Activated CD8-positive, alpha-beta memory T cell treated with anti-CD3 and anti-CD28 coated beads for 24 hours (primary cell): ENCODE measurements around the gene HPSE2.

ENCODE experiments used
- DNase-seq: peaks from one replicate; pipeline ENCODE4 v3.0.0-alpha.2; 2020

HPSE2 gene

DNA sequence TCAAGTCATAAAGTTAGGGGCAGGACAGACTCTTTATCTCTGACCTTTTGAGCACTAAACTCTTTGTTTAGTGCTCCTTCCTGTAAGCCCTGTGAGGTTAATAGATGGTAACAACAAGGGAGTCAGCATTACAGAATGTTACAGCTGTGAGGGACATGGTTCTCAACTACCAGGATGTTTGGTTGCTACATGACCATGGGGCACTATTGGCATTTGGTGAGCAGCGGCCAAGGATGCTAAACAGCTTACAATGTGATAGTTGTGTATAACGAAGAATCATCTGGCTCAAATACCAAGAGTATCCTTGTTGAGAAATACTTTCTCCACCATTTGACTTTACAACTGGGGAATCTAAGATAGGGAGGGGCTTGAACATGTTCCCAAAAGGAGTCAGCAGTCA lies 753.6 kb downstream of the HPSE2 start:
- DNase-seq, result no peak

DNA sequence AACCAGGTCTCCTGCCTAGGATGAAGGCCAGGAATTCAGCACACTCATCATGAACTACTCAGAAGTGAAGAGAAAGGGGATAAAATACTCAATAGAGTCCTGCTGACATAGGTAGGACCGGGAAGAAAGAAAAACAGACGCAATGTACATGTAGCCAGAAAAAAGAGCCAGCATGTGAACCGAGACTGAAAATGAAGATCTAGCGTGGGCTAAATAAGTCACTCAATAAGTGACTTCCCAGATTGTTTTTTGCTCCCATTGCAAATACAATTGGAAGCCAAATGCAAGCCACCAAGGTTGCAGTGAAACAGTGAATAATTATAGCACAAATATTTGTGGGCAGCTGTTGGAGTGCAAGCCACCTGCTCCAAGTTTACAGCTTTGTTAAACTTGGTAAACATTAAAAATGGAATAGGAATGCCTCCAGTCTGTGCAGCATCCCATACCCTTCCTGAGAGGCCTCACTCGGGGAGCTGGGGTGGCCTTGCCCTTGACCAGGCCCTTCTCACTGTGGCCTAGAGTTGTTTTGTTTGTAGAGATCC lies 754.2 kb downstream of the HPSE2 start:
- no peak for DNase-seq

DNA sequence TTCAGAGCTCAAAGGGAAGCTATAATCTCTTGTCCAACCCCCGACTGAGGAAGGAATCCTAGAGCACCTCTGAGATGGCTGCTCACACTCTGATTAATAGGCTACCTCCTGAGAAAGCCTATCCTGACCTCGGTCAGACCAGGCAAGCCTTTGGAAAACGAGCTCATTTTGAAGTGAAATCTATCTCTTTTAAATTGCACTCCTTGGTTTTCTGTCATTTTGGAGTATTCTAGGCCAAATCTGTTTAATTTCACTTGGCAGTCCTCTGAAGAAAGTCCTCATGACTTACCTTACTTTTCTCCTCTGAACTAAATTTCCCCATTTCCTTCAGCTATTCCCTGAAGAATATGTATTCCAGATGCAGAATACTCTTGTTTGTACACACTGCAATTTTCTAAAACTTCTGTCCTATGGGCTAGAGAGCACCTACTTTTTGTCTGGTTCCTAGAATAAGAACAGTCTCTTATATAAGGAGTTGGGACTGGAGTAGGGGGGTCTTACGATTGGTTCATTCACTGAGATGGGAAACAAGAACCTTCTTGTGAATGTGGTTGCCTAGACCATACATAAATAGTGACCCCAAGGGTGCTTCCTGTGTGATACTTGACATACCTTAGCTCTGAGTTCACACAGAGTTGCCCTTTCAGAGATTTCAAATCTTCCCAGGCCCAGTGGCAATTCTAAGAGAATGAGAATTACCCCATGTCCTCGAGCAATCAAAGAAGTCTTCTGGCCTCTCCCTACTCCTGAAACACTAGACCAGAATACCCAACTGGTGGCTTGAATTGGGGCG lies 757.0 kb downstream of the HPSE2 start:
- no peak for DNase-seq

DNA sequence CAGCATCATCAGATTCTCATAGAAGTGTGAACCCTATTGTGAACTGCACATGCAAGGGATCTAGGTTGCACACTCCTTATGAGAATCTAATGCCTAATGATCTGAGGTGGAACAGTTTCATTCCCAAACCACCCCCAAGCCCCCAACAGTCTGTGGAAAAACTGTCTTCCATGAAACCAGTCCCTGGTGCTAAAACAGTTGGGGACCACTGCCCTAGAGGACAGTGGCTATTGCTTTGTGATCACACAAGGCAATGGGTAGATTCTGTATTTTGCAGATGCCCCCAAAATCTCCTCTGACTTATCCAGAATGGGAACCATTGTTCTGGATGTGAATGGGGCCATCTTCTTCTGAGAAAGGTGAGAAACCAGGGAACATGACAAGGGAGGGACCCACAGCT lies 757.8 kb downstream of the HPSE2 start:
- DNase-seq, result no peak

DNA sequence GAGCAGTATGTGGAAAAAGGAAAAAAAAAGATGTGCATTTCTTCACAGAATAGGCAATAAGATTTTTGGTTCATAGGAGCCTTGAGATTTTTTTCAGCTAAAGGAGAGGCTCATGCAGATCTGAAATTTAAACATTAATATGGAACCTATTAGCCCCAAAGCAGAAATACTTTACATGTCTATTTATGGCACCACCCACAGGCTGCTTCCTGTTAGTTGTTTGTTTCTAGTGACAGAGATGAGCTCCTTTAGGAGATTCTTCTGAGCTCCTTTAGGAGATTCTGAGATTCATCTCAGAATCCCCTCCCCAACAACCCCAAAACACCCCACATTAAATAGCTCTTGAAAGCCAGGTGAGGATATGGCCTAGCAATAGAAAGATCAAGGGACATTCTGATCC lies 761.0 kb downstream of the HPSE2 start:
- no peak for DNase-seq

DNA sequence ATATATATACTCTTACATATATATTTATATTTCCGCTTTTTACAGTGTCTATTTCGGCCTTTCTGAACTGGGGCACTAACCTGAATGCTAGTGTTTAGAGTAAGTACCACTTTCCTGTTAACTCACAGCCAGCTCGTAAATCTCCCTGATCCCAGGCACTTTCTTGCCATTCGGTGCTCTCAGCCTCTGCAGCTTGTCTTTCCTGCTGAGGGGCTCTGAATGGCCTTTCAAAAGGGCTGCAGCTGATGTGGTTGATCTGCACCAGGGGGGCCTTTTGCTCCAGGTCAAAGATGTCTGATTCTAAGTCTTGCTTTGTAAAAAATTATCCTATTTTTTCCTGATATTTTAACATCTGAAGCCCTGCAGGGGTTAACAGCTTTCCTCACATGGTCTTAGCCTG lies 763.5 kb downstream of the HPSE2 start:
- DNase-seq, result no peak

DNA sequence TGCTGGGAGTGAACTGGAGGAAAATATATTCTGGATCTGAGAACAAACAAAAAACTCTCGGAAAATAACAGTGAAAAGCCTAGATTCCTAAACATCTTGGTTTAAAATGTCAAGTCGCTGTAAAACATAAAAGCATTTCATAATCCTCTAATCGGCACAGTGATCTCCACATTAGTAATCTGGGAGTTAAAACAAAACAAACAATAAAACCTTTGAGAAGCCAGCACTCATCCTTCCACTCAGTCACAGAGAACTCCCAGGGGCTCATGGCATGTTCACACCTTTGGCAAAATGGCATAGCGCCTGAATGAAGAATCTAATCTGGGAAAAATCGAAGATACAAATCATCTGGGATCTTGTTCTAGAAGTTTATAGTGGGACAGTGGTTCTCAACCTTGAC lies 764.8 kb downstream of the HPSE2 start:
- no peak for DNase-seq

DNA sequence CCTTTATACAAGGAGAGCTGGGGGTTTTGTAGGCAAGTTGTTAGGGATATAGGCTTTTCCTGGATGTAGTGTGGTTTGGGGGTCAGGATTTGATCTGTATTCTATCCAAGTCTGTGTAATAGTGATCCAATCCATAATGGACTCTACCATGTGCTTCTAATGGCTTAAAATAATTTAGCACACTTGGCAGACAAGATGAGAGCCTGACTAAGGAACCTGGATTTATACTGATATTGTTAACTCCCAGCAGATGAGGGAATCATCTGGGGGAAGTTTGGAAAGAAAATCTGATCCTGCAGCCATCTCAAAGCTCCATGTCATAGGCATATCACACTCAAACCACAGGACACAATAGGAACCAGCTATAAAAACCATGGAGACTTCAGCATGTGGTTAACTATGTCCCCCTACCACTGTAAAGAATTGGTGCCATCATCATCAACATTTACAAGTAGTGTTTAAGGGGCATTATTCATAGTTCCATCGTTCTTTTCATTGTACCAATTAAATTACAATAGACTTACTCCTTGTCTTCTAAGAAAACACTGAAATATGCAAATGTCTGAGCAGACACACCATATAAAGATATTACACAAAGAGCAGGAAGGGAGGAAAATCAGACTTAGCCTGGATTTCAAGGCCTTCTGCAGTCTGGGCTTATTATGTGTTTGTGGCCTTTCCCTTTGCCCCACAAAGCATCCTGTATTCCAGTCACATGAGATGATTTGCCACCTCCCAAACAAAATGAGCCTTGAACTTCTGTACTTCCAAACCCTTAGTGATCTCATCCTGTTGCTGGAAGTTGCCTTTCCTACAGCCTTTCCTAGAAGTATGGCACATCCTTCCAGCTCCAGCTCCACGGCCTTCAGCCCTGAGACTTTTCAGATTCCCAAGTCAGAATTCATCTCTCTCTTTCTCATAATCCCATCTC lies 766.4 kb downstream of the HPSE2 start:
- DNase-seq, result no peak

DNA sequence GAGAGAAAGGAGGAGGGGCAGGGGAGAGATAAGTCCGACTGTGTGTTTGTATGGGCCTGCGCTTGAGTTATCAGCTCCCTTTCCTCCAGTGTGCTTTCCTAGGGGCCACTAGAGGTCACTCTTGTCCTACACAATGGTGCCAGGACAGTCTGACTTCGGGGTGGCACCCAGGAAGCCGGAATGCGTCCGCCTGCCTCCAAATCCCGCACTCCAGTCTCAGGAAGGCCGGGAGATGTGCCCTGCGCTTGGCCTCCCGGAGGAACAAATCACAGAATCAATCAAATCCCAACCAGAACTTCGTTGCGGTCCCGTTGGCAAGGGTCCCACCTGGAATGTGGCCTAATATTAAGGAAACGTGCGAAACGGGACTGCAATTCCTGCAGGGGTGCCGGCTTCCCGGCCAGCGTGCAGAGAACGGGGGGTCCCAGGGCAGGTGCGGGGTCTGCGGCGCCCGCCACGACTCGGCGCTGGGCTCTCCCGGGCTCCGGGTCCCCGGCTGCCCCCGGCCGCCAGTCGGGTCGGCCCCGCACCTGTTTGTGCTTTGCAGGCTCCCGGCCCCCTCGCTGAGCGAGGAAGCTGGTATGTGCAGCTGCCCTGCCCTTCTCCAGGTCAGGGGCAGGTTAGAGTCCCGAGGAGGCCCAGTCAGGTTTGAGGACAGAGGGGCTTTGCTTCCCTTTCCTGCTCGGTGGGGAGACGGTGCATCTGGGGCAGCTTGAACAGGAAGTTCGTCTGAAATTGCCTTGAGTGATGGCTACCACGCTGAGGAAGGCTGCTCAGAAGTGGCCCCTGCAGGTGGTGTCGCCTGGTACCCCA lies 767.9 kb downstream of the HPSE2 start:
- peak; percentile 86 for DNase-seq

DNA sequence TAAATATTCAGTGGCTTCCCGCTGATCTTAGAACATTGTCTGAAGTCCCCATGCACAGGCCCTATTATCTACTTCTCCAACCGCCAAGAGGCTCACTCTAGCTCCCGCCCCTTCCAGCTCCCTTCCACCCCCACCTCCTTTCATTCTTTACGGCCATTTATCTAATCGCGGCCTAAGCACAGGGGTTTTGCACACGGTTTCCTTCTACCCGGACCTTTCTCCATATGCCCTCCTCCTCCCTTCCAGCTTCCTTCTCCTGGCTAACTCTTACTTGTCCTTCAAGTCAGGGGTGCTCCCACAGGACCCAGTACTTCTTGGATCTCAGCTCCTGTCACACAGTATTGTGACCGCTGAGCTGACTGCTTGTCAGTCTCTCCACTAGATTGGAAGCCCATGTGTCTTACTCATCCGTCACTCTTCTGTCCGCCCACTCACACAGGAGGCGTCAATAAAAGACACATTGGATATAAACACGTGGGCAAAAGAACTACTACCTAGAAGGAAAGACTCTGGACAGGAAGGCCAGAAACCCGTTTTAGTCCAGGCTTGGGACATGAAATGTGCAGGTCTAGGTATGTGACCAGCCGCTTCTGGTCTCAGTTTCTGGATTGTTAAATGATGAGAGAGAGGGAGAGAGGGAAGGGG lies 768.7 kb downstream of the HPSE2 start:
- DNase-seq, result no peak

DNA sequence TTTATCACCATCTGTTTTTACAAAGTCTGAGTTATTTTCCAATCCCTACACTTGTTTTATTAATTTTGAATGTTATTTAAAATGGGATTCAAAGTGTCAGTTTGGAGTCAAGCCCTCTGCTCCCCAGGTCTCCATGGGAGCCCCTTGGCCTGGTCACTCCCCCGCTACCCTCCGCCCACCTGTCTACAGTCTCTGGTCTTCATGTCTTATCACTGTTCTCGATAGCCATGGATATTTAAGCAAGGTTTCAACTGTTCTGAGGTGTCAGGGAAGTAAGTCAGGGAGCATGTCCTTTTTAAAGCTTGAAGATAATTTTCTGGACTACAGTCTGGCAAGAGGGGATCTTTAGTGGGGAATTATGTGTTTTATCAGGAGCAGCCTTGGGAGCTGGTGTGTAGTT lies 769.8 kb downstream of the HPSE2 start:
- no peak for DNase-seq

DNA sequence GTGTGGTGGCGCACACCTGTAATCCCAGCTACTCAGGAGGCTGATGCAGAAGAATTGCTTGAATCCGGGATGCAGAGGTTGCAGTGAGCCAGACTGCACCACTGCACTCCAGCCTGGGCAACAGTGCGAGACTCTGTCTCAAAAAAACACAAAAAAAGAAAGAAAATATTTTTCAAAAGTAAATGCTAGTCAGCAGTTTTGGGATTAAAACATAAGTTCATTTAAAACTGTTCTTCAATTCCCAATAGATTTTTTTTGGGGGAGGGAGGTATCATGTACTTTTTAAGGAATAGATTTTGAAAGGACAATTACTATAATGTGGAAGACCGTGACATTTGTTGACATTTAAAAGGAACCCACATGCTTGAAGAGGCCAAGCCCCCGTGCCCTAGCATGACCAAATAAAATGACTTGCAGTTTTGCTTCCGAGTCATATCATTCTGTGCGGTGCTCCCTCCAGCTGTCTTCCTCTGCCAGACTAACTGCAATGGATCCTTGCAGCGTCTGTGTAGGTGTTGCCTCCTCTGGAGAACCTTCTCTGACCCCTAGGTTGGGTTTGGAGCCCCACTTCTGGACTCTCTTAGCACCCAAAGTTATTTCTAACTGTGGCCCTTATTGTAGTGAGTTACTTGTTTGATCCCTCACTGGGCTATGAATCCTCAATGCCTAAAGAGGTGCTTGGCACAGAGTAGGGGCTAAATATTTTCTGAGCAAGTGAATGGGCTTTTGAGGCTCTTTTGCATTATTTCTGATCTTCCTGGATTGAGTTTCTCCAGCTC lies 771.5 kb downstream of the HPSE2 start:
- no peak for DNase-seq

DNA sequence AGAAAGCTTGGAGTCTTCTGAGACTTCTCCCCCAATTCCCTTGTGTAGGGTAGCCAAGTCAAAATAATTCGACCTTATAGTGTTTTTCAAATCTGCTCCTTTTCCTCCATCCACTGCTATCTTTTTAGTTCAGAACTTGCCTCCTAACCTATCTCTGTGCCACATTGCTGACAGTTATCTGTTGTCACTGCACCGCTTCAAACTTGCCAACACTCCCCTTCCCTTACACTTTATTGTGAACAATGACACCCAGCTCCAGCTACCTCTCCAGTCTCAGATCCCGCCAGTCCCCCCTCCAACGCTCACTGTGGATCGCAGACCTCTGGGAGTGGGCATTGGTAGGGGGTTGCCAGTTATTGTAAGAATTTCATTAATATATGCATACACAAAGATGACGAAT lies 772.6 kb downstream of the HPSE2 start:
- no peak for DNase-seq

DNA sequence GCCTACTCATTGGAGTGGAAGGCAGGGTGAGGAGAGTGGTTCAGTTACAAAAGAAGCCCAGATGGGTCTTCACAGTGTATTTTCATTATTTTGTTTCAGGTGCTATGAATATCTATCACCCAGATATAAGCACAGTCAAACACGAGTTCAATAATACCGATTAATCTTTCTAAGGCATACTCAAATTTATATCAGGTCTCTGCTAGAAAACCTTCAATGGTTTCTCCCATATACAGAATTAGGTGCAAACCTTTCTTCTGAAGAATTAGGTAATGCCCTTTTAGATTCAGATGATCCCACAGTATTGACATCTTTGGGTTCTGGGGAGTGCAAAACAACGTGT lies 774.2 kb downstream of the HPSE2 start:
- DNase-seq, result no peak

DNA sequence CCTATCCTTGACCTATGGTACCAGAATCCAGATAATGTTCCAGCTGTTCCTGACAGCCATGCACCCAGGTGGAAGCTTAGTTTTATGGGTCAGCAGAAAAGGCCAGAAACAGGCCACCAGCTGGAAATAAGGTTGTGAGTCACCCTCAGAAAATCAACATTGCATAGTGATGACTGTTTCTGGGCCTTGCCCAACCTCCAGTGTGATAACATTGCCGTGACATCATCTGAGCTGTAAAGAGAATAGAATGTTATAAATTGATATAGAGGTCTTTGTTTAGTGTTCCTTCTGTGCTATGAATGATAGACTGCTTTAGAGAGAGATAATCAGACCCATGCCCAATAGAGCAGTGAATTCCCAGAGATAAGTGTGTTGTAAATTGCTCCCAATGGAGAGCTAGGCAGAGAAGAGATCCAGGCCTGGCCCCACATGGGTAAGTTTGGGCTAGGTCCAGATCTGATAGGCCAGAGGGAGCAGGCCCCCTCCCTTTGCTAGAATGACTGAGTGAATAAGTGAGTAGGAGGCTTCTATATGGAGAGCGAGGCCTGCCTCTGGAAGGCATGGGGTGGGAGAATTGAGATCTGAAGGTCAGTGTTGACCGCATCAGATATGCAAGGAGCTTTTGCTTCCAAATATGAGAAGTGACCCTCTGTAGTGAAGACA lies 774.7 kb downstream of the HPSE2 start:
- DNase-seq, result no peak

DNA sequence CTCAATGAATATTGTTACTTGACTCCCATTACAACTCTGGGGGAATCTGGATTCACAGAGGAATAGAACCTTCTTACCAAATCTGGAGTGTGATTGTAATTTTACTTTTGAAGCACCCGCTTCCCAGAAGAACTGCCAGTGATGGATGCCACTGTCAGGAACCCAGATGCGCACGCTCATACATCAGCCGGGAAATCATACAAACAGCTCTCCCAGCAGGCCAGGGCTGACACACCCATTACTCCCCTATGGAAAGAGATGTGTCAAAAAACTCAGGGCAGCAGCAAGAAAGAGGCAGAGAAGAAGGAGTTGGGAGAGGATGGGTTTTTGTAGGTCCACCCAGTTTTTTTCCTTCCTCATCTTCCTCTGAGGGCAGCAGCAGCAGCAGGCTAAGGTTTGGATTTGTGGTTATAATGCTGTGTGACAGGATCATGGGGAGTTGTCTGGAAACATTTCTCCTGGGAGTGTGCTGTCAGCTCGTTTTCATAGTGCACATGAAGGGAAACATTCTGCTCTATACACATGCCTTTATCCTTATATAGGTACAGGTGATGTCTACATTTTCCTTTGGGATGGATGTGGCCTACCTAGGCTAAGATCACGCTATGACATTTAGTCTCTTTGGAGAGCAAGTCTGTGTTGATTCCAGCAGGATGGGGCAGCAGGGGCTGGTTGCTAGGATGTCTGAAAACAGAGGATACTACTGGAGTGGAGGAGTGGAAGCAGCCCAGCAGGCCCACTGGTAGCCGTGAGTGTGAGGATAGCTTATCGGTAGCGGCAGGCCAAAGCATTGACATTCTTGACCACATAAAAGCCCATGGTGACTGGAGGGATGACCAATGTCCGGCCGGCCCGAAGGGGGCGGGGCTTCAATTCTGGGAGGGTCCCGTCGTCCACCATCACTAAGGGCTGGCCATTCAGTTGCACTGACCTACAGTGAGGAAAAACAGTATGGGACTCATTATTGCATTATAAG lies 776.6 kb downstream of the HPSE2 start:
- DNase-seq, result no peak

DNA sequence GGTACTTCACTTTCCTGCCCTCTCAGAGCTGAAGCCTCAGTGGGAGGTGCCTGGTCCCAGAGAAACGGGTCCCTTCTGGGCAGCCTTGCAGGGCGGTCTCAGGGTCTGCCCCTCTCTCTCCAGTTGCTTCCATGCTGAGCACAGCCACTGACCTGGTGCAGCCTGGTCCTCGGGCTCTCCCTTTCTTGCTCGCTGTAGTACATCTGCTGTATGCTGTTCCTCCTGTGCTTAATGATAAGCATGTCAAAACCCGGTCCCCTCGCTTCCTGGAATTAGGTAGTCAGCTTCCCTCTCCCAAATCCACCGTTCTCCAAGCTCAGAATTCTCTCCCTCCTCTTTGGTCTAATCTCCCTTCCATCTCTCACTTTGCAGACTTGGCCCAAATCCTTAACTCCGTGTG lies 777.9 kb downstream of the HPSE2 start:
- DNase-seq, result no peak

DNA sequence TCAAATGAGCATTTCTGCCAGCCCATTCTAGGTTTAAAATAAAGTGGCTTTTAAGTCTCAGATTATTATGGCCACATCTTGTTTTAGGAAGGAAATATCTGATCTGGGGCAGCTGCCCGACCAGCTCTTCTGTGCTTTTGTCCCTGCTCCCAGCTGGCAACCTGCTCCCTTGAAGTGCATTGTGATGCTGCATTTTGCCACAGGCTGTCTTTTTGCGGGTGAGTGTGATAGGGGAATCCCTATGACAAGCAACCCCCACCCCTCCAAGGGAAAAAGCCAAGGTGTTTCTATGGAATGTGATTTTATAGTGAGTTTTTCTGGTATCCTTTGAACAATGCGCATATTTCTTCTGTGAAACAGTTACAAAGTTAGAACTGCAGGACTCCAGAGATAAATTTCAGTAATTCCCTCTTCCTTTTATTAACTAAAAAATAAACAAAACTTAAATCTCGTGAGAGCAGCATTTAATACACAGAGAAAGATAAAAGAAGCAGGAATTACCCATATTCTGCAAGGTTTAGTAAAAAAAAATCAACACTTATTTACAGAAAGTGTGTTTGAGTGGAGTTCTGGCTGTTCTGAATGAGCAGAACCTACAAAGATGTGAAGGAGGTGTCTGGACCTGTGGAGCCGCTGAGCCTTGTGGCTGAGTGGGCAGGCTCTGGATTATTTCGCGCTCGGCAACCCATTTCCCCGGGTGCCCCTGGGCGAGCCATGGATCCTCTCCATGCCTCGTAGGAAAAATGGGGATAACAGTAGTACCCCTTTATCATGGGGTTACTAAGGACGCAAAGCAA lies 778.8 kb downstream of the HPSE2 start:
- no peak for DNase-seq

DNA sequence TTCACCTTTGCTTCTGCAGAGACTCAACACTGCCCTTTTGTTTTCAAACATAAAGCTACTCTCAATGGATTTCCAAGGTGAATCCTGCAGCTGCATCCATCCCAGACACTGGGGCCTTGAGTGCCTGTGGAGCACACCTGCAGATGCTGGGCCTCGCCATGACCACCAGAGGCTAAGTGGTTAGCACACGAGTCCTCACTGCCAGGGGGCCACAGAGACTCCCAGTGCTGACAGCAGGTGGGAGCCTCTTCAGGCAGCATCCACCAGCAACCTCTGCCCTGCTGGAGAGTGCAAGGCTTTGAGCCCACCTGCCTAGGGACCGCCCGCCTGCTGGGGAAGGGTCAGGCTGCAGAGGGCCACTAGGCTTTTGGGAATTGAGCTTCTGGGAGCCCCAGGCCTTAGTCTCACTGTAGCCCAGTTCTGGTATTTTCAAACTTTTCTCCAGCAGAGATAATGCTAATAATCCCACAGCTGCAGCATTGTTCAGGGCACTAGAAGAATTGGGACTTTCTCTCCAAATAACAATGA lies 779.5 kb downstream of the HPSE2 start:
- DNase-seq, result no peak
